ENCODE data around the gene CDCP1.

CDCP1 gene

GRCh38 chr3:45145681-45146614 is at the start of gene CDCP1:
CDCP1 (minus strand) TSS chr3:45146378; CDS start chr3:45146287, 91 bp downstream.
- DNase-seq, result no peak

- DNase-seq, result no peak
Measured at GRCh38 chr3:45194791-45195190, 48.6 kb upstream of the CDCP1 start.

GRCh38 chr3:45191924-45192417 is 45.8 kb upstream of the CDCP1 start:
- no peak for DNase-seq

DNA sequence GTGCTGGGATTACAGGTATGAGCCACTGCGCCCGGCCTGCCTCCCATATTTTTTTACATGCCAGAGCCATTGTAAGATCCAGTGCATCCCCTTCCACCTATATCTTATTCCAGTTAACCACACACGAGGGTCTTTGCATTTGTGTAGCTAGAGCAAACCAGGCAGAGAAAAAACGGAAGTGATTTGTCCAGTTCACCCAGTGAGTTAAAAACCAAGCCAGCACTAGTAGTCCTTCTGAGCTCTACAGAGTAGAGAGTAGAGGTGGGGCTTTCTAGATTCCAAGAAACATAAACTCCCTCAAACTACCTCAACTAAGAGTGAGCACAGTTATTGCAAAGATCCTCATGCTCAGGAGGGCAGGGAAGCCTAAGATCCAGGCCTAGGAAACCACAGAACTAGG is 45.2 kb upstream of the CDCP1 start:
- DNase-seq, result no peak

DNA sequence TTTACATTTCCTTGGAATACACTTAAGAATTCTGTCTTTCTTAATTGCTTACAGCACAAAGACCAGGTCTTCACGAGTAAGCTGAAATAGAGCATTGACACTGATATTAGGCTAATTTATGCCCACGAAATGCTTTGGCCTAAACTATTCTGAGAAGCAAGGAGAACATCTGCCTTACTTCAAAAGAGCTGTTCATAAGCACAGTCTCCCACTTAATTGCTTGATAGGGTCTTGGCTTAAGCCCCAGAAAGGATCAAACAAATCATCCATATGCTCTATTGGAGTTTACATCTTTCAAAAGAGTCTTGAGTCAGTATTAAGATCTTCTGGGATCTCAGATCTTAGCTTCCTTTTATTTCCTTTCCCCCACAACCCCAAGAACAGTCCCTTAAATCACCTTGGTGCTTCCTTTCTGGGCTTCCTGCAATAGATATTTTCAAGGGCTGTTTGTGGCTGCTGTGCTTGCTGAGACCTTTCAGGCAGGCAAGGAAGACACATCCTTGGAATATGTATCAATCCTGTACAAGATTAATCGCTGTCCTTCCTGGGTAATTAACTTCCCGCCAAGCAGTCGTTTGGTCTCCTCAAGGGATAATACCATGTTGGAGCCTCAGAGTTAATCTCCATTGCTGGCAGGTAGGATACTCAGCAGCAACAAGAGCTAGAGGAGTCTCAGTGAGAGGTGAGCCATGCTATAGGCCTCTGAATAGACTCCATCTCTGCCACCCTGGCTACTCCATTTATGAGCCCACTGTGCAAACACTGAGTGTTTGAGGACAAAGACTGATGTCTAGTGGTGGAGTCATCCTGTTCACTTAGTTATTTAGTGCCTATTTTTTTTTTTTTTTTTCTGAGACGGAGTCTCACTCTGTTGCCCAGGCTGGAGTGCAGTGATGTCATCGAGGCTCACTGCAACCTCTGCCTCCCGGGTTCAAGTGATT is 42.8 kb upstream of the CDCP1 start:
- DNase-seq, result no peak

DNA sequence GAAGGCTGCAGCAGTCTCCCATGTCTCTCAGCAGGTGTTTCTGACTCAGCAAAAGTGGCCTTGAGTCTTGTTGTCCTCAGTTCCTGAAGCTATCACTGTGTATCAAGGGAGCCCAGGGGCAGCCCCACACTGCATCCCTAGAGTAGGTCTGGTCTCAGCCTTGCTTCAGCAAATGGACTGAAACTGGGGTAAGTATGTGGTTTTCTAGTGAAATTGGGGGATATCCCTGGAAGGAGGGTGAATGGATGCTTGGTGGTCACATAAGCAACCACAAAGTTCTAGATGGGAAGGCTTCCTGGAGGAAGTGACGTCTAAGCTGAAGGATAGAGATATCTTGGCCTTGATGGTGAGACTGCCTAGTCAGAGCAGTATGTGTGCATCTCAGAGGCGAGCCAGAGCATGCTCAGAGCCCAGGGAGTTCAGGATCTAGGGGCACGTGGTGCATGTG is 41.5 kb upstream of the CDCP1 start:
- DNase-seq, result no peak

DNA sequence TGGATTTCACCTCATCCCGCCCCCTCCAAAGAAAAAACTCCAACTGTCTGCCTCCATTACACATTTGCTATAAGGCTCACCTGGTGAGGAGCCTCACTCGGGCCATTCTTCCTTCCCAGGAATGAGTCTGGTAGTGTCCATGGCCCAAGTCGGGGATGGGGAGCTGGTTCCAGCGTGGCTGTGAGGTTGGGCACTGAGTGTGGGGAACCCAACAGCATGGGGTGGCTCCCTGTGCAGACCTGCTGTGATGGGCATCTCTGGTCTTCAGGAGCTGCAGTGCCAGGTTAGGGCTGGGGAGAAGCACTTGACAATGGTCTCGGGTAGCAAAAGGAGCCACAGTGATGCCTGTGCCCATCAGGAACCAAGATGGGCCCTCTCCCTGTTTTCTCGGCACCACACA is 40.7 kb upstream of the CDCP1 start:
- no peak for DNase-seq

GRCh38 chr3:45185461-45185860 is 39.3 kb upstream of the CDCP1 start:
- DNase-seq, result no peak

DNA sequence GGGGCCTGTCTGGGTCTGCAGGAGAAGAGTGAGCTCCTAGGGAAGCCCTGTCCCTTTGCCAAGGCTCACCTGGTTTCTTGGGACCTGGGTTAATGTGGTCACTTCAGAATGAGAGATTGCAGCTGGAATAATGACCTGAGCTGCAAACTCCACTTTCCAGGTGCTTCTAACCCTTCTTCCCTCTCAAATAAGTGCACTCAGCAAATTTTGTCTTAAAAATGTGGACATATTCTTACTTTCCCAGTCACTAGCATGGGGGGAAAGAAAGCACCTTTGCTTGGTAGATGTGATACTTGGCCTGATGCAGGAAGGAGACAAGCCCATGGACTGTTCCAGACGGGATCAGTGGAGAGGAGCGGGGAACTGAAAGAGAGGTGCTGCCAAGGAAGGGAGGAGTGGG is 38.9 kb upstream of the CDCP1 start:
- no peak for DNase-seq

DNA sequence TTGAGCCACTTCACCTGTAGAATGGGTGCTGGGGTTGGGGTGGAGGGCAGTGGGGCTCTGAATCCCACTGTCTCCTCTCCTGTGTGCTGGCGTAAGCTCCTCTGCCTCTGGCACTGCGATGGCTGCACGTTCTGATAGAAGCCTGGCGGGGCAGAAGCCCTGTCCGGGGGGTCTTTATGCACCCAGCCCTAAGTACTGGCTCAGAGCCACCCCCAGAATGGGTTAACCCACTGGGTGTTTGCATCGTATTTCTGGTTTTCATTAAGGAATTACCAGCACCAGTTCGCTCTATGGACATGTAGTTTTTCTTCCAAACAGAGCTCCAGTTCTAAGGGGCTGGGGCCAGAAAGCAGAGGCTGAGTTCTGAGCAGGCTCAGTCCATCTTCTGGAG is 37.7 kb upstream of the CDCP1 start:
- no peak for DNase-seq

DNA sequence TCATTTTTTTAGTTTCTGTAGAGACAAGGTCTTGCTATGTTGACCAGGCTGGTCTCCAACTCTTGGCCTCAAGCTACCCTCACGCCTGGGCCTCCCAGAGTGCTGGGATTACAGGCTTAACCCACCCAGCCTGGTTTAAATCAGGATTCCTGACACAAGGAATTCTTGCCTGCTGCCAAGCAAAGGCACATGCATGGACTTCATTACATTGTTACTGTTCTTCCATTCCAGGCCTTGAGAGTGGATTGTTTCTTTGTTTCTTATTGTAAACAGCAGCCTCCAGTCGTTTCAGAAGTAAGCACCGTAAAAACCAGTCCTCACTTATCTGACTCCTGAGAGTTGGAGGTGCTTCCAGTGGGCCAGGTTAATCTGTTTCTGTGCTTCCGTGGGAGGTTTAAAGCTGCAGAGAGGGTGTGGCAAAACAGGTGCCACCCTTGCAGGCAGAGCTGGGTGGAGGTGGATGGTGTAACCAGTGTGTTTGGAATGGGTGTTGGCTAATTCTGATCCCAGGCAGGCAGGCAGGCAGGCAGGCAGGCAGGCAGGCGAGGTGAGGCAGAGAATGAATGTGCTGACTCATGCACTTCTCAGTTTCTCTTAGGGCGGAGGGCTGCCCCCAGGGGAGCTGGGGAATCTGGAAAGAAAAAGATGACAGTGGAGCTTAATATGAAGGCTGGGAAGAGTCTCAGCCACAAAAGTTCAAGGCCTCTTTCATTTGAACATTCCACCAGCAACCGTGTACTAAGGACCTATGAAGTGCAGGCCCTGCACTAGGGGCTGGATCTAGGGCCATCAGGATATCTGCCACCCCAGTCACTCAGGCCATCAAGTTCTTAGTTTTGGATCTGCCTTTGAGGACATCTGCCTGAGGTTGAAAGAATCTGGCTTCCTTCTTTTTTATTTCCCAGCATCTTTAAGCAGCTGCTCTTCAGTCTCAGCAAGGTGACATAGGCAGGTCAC is 37.0 kb upstream of the CDCP1 start:
- no peak for DNase-seq

DNA sequence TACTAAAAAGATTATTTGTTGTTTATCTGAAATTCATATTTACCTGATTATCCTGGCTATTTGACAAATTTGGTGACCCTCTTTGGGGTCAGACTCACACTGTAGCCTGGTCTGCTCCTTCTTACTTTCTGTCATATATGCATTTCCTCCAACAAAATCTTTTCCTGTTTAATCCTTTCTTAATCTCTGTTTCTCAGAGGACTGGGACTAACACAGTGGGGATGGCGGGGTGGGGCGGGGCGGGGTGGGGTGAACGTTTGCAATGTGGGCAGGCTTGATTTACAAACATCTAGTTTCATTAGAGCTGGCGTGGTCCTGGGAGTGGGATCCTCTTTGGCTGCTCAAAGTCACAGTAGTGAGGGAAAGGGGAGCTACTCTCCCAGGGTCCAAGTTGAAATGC is 35.3 kb upstream of the CDCP1 start:
- no peak for DNase-seq

- DNase-seq, result no peak
Measured at GRCh38 chr3:45180899-45181298, 34.7 kb upstream of the CDCP1 start.

DNA sequence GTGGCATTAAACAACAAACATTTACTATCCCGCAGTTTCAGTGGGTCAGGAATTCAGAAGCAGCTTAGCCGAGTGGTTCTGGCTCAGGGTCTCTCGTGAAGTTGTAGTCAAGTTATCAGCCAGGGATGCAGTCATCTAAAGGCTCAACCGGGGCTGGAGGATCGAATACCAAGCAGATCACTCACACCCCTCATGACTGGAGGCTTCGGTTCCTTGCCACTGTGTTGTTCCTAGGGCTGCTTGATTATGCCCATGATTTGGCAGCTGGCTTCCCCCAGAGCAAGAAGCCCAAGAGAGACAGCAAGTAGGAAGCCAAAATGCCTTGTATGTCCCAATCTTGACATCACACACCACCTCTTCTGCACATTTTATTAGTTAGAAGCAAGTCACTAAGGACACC is 33.9 kb upstream of the CDCP1 start:
- no peak for DNase-seq

DNA sequence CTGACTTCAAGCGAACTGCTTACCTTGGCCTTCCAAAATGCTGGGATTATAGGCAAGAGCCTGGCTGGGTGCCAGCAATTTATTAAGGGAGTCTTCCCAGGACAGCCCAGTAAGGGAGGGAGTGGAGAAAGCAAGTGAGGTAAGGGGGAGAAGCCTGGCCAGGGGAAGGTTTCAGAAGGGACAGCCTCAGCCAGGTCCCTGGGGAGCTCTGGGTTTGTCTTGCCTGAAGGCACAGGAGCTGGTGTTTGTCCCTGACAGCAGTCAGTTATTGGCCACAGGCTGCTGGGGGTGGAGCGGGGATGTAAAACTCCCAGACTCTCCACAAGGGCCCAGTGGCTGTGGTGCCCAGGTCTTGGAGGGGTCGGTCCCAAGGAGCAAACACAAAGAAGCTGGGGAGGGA is 33.0 kb upstream of the CDCP1 start:
- no peak for DNase-seq

GRCh38 chr3:45178183-45179023 is 32.2 kb upstream of the CDCP1 start:
- DNase-seq, result no peak

- DNase-seq, result no peak
Measured at GRCh38 chr3:45176912-45177311, 30.7 kb upstream of the CDCP1 start.

DNA sequence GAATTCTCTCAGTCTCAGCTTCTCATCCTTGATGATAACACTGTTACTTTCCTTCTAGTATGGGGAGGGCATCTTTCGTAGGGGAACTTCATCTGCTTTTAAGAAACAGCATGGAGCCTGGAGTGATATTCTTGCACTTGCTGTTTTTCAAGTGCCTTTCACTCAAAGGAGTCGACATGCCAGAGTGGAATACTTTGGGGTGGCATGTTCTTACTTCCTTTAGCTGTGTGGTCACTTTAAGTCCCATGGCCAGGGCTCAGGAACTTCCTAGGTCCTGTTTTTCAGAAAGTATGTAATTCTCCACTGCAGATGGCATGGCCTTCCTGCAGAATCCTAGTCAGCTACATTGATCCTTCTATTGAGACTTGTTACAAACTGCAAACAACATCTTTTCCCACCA is 28.1 kb upstream of the CDCP1 start:
- no peak for DNase-seq

GRCh38 chr3:45173776-45174175 is 27.6 kb upstream of the CDCP1 start:
- no peak for DNase-seq

GRCh38 chr3:45171283-45171682 is 25.1 kb upstream of the CDCP1 start:
- DNase-seq, result no peak

DNA sequence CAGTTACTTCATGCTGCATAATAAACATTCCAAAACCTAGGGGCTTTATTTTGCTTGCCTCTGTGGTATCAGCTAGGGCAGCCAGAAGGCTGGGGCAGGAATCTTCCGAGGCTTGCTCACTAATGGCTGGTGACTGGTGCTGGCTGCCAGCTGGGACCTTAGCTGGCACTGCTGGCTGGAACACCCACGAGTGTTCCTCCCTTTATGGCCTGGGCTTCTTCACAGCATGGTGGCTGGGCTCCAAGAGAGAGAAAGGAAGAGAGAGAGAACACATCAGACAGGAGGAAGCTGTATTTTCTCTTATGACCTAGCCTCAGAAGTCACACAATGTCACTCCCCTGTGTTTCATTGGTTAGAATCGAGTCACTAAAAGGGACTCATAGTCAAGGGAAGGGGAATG is 23.9 kb upstream of the CDCP1 start:
- DNase-seq, result no peak
